ENCODE measurements around the gene ZFY.

ZFY gene

GRCh38 chrY:2896050-2896449, 39.1 kb upstream of the ZFY start:
- DNase-seq (ENCODE audit: extremely low read depth, insufficient read length): no peak
- Histone ChIP-seq H3K4me3 (replicated peaks; ENCODE audit: low read depth, low read length) (no peak overlapping the region), H3K27me3 (replicated peaks; ENCODE audit: control insufficient read depth, insufficient read depth, low read length) (no peaks in the 10 kb centered on the region), H3K36me3 (ENCODE audit: control insufficient read depth, insufficient read depth, low read length) (no peaks in the 10 kb centered on the region)
- TF ChIP-seq, protein P1, sequence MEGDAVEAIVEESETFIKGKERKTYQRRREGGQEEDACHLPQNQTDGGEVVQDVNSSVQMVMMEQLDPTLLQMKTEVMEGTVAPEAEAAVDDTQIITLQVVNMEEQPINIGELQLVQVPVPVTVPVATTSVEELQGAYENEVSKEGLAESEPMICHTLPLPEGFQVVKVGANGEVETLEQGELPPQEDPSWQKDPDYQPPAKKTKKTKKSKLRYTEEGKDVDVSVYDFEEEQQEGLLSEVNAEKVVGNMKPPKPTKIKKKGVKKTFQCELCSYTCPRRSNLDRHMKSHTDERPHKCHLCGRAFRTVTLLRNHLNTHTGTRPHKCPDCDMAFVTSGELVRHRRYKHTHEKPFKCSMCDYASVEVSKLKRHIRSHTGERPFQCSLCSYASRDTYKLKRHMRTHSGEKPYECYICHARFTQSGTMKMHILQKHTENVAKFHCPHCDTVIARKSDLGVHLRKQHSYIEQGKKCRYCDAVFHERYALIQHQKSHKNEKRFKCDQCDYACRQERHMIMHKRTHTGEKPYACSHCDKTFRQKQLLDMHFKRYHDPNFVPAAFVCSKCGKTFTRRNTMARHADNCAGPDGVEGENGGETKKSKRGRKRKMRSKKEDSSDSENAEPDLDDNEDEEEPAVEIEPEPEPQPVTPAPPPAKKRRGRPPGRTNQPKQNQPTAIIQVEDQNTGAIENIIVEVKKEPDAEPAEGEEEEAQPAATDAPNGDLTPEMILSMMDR (IDR thresholded peaks at IDR 0.05; ENCODE audit: insufficient read depth, low read length, poor library complexity, severe bottlenecking): no peak

- no peak overlapping the region for H3K4me3 ChIP-seq (replicated peaks; ENCODE audit: low read depth, low read length)
- TF ChIP-seq, protein P1 (IDR thresholded peaks at IDR 0.05; ENCODE audit: insufficient read depth, low read length, poor library complexity, severe bottlenecking): no peak
- no peaks in the 10 kb centered on the region for H3K36me3 ChIP-seq (ENCODE audit: control insufficient read depth, insufficient read depth, low read length)
- H3K27me3 ChIP-seq (replicated peaks; ENCODE audit: control insufficient read depth, insufficient read depth, low read length): no peaks in the 10 kb centered on the region
- no peak for DNase-seq (ENCODE audit: extremely low read depth, insufficient read length)
Measured at GRCh38 chrY:2907356-2907755, 27.8 kb upstream of the ZFY start.

- H3K36me3 ChIP-seq (ENCODE audit: control insufficient read depth, insufficient read depth, low read length): no peaks in the 10 kb centered on the region
- no peak for DNase-seq (ENCODE audit: extremely low read depth, insufficient read length)
- H3K27me3 ChIP-seq (replicated peaks; ENCODE audit: control insufficient read depth, insufficient read depth, low read length): no peaks in the 10 kb centered on the region
- TF ChIP-seq, protein P1 (IDR thresholded peaks at IDR 0.05; ENCODE audit: insufficient read depth, low read length, poor library complexity, severe bottlenecking): no peak
- no peak overlapping the region for H3K4me3 ChIP-seq (replicated peaks; ENCODE audit: low read depth, low read length)
Measured at GRCh38 chrY:2913066-2913815, 21.9 kb upstream of the ZFY start.

- TF ChIP-seq, protein P1 (IDR thresholded peaks at IDR 0.05; ENCODE audit: insufficient read depth, low read length, poor library complexity, severe bottlenecking): no peak
- Histone ChIP-seq H3K27me3 (replicated peaks; ENCODE audit: control insufficient read depth, insufficient read depth, low read length) (no peaks in the 10 kb centered on the region), H3K4me3 (replicated peaks; ENCODE audit: low read depth, low read length) (no peak overlapping the region), H3K36me3 (ENCODE audit: control insufficient read depth, insufficient read depth, low read length) (no peaks in the 10 kb centered on the region)
- no peak for DNase-seq (ENCODE audit: extremely low read depth, insufficient read length)
Measured at GRCh38 chrY:2934078-2934477, 1.1 kb upstream of the ZFY start.

- no peak for DNase-seq (ENCODE audit: extremely low read depth, insufficient read length)
- TF ChIP-seq, protein P1 (IDR thresholded peaks at IDR 0.05; ENCODE audit: insufficient read depth, low read length, poor library complexity, severe bottlenecking): no peak
- H3K27me3 ChIP-seq (replicated peaks; ENCODE audit: control insufficient read depth, insufficient read depth, low read length): no peaks in the 10 kb centered on the region
- no peak overlapping the region for H3K4me3 ChIP-seq (replicated peaks; ENCODE audit: low read depth, low read length)
- no peaks in the 10 kb centered on the region for H3K36me3 ChIP-seq (ENCODE audit: control insufficient read depth, insufficient read depth, low read length)
Measured at GRCh38 chrY:2935716-2936435, 695 bp downstream of the ZFY start.

All from GM06990 (cell line).